ENCODE results near the gene BRS3.
A peak's percentile ranks its signal among the peaks of the same experiment; 100 is the strongest.

BRS3 gene

DNA sequence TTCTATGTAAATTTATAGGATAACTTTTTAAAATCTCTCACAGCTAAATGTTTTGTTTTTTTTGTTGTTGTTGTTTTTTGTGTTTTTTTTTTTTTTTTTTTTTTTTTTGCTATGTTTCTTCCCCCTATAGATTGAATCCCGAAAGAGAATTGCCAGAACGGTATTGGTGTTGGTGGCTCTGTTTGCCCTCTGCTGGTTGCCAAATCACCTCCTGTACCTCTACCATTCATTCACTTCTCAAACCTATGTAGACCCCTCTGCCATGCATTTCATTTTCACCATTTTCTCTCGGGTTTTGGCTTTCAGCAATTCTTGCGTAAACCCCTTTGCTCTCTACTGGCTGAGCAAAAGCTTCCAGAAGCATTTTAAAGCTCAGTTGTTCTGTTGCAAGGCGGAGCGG lies 4.1 kb downstream of the BRS3 start:
- no peak for DNase-seq (ENCODE audit: low read depth)
- no peak overlapping the region for H3K4me3 ChIP-seq (replicated peaks; ENCODE audit: low read depth, low read length)
- no peak for TF ChIP-seq CTCF (IDR thresholded peaks at IDR 0.05; ENCODE audit: low read length, missing control alignments)

- TF ChIP-seq CTCF (IDR thresholded peaks at IDR 0.05; ENCODE audit: low read length, missing control alignments), result no peak
- H3K4me3 ChIP-seq (replicated peaks; ENCODE audit: low read depth, low read length), result no peak overlapping the region
- no peak for DNase-seq (ENCODE audit: low read depth)
These were observed 5.3 kb downstream of the BRS3 start for GRCh38 chrX:136493011-136493410.

DNA sequence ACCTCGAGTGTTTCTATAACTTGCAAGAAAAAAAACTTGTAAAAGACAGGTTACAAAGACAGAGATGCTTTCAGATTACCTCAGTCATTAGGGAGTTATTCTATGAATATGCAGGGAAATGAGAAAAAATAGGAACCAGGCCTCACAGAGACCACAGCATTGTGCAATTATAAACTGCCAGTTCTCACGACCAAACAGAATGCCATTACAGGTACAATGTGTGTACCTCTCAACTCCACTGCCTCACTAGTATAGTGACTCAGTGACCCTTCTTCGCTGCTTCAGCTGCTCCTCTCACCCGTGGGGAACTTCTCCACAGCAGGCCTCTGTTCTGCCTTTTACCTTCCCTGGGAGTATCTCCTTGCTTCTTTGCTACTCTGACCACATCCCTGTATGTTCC lies 7.3 kb downstream of the BRS3 start:
- H3K4me3 ChIP-seq (replicated peaks; ENCODE audit: low read depth, low read length), result no peak overlapping the region
- DNase-seq (ENCODE audit: low read depth), result no peak
- no peak for TF ChIP-seq CTCF (IDR thresholded peaks at IDR 0.05; ENCODE audit: low read length, missing control alignments)

DNA sequence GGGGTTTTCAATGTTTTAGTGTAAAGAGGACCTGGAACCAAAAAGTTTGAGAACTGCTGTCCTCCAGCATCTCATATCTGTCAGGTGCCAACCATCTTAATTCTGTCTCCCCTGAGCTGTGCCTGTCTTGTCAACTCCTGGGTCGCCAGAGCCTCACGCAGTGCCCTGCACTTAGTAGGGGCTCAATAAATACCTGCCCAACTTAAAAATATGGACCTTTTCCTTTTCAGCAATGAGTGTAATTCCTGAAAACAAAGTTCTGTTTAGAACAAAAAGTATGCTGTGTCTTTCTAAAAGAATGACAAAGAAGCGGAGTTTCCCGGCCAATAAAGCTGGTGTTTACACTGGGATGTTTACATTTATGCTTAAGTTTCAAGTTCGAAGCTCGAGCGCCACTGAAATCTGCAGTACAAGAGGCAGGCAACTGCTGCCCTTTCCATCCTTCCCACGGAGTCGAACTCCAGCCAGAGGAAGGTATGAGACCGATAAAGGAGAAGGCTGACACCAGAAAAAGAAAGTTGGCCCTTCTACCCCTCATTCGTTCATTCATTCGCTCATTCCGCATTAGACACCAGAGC lies 8.5 kb downstream of the BRS3 start:
- TF ChIP-seq CTCF (IDR thresholded peaks at IDR 0.05; ENCODE audit: low read length, missing control alignments), result no peak
- DNase-seq (ENCODE audit: low read depth), result no peak
- H3K4me3 ChIP-seq (replicated peaks; ENCODE audit: low read depth, low read length), result peak overlapping the region; percentile 62

DNA sequence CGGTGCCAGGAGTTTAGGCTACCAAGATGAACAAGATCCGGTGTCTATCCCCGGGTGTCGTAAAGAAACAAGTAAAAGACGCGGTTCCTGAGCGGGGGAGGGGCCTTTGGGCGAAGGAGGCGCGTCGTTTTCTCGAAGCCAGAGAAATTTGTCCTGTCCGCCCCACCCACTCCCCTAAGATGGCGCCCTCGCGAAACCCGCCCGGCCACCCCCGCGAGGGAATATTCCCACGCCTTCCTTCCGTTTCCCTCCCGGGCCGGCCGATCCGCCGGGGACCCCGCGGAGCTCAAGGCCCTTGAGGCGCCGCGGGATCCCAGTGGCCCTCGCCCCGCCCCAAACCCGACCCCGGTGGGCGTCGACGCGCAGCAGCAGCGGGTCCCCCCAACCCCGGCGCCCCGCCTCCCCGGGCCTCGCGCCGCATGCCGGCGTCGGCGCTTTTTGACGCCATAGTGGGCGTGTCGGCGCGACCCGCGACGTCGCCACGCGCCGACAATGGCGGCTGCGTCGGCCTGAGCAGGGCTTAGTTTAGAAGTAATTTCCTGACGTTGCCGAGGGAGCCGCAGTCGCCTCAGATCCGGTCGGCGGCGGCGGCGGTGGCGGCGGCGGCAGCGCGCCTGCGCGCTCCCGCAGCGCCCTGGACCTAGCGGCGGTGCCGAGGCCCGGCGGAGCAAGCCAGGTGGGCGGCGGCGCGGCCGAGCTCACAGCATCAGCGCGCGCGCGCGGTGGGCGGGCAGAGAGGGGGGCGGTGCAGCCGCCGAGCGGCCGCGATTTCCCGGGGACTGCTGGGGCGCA lies 9.2 kb downstream of the BRS3 start:
- peak overlapping the region; percentile 78 for H3K4me3 ChIP-seq (replicated peaks; ENCODE audit: low read depth, low read length)
- no peak for TF ChIP-seq CTCF (IDR thresholded peaks at IDR 0.05; ENCODE audit: low read length, missing control alignments)
- peak; percentile 88 for DNase-seq (ENCODE audit: low read depth)

GRCh38 chrX:136497556-136498052 lies 9.9 kb downstream of the BRS3 start, which contains the start of gene HTATSF1:
TSS of gene HTATSF1 (plus strand) at chrX:136497592. CDS start at chrX:136497685, 93 bp downstream.
- TF ChIP-seq CTCF (IDR thresholded peaks at IDR 0.05; ENCODE audit: low read length, missing control alignments), result no peak
- DNase-seq (ENCODE audit: low read depth), result no peak
- H3K4me3 ChIP-seq (replicated peaks; ENCODE audit: low read depth, low read length), result peak within 1 kb of the TSS; percentile 78

All from fibroblast of pulmonary artery (primary cell).